Kidney epithelial cell (primary cell): ENCODE results near the gene COX6A2. TPM values are rescaled to one million over a fixed set of nuclear protein-coding genes. Genes with fewer than 3 reads are reported as not detected.

Experiments used
- DNase-seq: peaks from one replicate; pipeline ENCODE4 v3.0.0-alpha.2; 2010; ENCODE audit warnings: low read depth
- H3K27me3 ChIP-seq: 2 replicates; pipeline ENCODE4 v1.6.0; 2011; ENCODE audit warnings: low read length; ENCODE audit not compliant: control insufficient read depth, insufficient read depth
- H3K36me3 ChIP-seq: 2 replicates; pipeline ENCODE4 v1.5.1; 2011; ENCODE audit warnings: low read length; ENCODE audit not compliant: control insufficient read depth, insufficient read depth
- H3K4me3 ChIP-seq: 2 replicates; pipeline ENCODE4 v1.5.1; 2011; ENCODE audit warnings: low read depth, mild to moderate bottlenecking, control low read depth, low read length
- CTCF ChIP-seq: IDR thresholded peaks from 2 replicates; pipeline ENCODE4 v1.5.1; 2011; ENCODE audit warnings: mild to moderate bottlenecking, moderate library complexity, low read length, control low read depth, inconsistent platforms; ENCODE audit not compliant: insufficient read depth, poor library complexity, severe bottlenecking
- total RNA-seq: library from RNA; depleted of rRNA; stranded (reverse); fragments of >200 nt; gene quantifications from 2 replicates; pipeline ENCODE4 v1.2.3, GENCODE V29; 2015

COX6A2 gene
- total RNA-seq, 1 donor from 2014 or later: not detected

GRCh38 chr16:31429796-31430195, 1.6 kb upstream of the COX6A2 start:
- peaks cover 12% of the 10 kb centered on the region for H3K27me3 ChIP-seq
- no peak for TF ChIP-seq CTCF
- H3K4me3 ChIP-seq: no peak overlapping the region
- no peaks in the 10 kb centered on the region for H3K36me3 ChIP-seq
- DNase-seq: no peak

GRCh38 chr16:31429314-31429713, 1.2 kb upstream of the COX6A2 start:
- no peak for TF ChIP-seq CTCF
- no peak for DNase-seq
- H3K27me3 ChIP-seq: peaks cover 12% of the 10 kb centered on the region
- H3K36me3 ChIP-seq: no peaks in the 10 kb centered on the region
- no peak overlapping the region for H3K4me3 ChIP-seq

GRCh38 chr16:31428638-31429247, 583 bp upstream of the COX6A2 start:
- no peak for DNase-seq
- Histone ChIP-seq H3K36me3 (no peaks in the 10 kb centered on the region), H3K27me3 (peaks cover 12% of the 10 kb centered on the region), H3K4me3 (no peak overlapping the region)
- TF ChIP-seq CTCF: no peak

GRCh38 chr16:31427441-31428278, 500 bp downstream of the COX6A2 start:
- no peaks in the 10 kb centered on the region for H3K36me3 ChIP-seq
- TF ChIP-seq CTCF: no peak
- no peak overlapping the region for H3K4me3 ChIP-seq
- H3K27me3 ChIP-seq: peaks cover 12% of the 10 kb centered on the region
- DNase-seq: no peak

GRCh38 chr16:31423801-31424200, 4.4 kb downstream of the COX6A2 start:
- DNase-seq: no peak
- H3K27me3 ChIP-seq: peaks cover 9% of the 10 kb centered on the region
- no peak overlapping the region for H3K4me3 ChIP-seq
- no peak for TF ChIP-seq CTCF
- no peaks in the 10 kb centered on the region for H3K36me3 ChIP-seq

- H3K36me3 ChIP-seq: no peaks in the 10 kb centered on the region
These were observed 4.9 kb downstream of the COX6A2 start for GRCh38 chr16:31423241-31423640.

More at GRCh38 chr16:31423241-31423640, 4.9 kb downstream of the COX6A2 start:
- Histone ChIP-seq H3K27me3 (peaks cover 9% of the 10 kb centered on the region), H3K4me3 (no peak overlapping the region)
- DNase-seq: no peak
- TF ChIP-seq CTCF: no peak
